Measurements from ENCODE around the gene KIAA1217. TPM values are rescaled to one million over a fixed set of nuclear protein-coding genes. Genes with fewer than 3 reads are reported as not detected.

The KIAA1217 gene
- total and polyA plus RNA-seq, 3 experiments from 2014 or later, result 0.20 TPM; not detected in 2

DNA sequence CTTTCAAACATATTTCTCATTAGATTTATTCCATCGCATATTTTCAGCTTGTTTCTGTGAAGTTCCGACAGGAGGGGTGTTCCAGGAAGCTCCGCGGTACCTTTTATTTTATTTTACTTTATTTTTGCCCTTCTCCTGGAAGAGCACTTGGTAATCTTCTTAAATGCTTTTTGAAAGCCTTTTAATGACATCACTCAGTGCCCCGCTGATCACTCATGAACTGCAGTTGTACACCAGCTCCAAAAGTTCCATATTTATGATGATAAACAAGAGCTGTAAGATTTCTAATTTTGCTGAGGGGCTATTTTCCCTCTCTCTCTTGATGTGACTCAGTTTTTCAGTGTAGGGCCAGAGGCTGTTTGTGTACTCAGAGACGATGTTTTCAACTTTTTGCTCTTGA is 144.4 kb downstream of the KIAA1217 start:
- Mint-ChIP-seq H3K4me1 (no peaks in the 10 kb centered on the region), H3K36me3 (no peaks in the 10 kb centered on the region), H3K27me3 (peaks cover 0 to 2% of the 10 kb centered on the region in 2 donors), H3K9me3 (no peaks in the 10 kb centered on the region), H3K27ac (no peak overlapping the region), H3K4me3 (no peak overlapping the region)
- H3K9me3 ChIP-seq (ENCODE audit: low read length), result no peaks in the 10 kb centered on the region
- H3K27me3 ChIP-seq (ENCODE audit: insufficient read depth, low read length, poor library complexity, severe bottlenecking), result no peaks in the 10 kb centered on the region
- H3K4me1 ChIP-seq (ENCODE audit: insufficient read depth, low read length), result no peaks in the 10 kb centered on the region
- H3K36me3 ChIP-seq (ENCODE audit: insufficient read depth, low read length), result no peaks in the 10 kb centered on the region
- no peak overlapping the region for H3K27ac ChIP-seq (ENCODE audit: low read depth, low read length)
- CTCF ChIA-PET, result no interaction called here
- POLR2A ChIA-PET, result no interaction called here
- H3K4me3 ChIP-seq (ENCODE audit: low read length), result no peak overlapping the region
- no peak for DNase-seq

DNA sequence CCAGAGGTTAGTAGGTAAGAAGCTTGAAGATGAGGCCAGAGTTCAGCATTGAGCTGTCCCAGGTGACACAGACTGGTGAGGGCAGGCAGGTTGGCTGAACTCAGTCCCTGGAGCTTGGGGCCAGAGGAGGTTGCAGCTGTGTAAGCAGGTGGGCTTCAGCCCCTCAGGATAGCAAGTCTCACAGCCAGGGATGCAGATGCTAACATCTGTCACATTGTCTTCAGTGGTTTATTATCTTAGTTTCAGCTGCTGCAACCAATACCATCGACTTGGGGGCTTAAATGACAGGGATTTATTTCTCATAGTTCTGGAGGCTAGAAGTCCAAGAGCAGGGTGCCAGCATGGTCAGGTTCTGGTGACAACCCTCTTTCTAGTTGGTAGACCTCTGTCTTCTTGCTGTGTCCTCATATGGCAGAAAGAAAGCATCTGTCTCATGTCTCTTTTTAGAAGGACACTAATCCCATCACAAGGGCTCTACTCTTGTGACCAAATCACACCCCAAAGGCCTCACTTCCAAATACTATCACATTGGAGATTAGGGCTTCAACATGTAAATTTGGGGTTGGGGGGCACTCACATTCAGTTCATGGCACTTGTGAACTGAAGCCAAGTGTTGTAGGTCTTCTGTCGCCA is 146.2 kb downstream of the KIAA1217 start:
- H3K4me1 Mint-ChIP-seq, result no peaks in the 10 kb centered on the region
- ChIA-PET POLR2A (no interaction called here), CTCF (no interaction called here)
- H3K4me3 Mint-ChIP-seq, result no peak overlapping the region
- Histone ChIP-seq H3K4me1 (ENCODE audit: insufficient read depth, low read length) (no peaks in the 10 kb centered on the region), H3K9me3 (ENCODE audit: low read length) (no peaks in the 10 kb centered on the region), H3K27ac (ENCODE audit: low read depth, low read length) (no peak overlapping the region), H3K4me3 (ENCODE audit: low read length) (no peak overlapping the region), H3K36me3 (ENCODE audit: insufficient read depth, low read length) (no peaks in the 10 kb centered on the region), H3K27me3 (ENCODE audit: insufficient read depth, low read length, poor library complexity, severe bottlenecking) (no peaks in the 10 kb centered on the region)
- H3K27ac Mint-ChIP-seq, result no peak overlapping the region
- H3K27me3 Mint-ChIP-seq, result peaks cover 0 to 2% of the 10 kb centered on the region in 2 donors
- no peak for DNase-seq
- H3K36me3 Mint-ChIP-seq, result no peaks in the 10 kb centered on the region
- no peaks in the 10 kb centered on the region for H3K9me3 Mint-ChIP-seq

DNA sequence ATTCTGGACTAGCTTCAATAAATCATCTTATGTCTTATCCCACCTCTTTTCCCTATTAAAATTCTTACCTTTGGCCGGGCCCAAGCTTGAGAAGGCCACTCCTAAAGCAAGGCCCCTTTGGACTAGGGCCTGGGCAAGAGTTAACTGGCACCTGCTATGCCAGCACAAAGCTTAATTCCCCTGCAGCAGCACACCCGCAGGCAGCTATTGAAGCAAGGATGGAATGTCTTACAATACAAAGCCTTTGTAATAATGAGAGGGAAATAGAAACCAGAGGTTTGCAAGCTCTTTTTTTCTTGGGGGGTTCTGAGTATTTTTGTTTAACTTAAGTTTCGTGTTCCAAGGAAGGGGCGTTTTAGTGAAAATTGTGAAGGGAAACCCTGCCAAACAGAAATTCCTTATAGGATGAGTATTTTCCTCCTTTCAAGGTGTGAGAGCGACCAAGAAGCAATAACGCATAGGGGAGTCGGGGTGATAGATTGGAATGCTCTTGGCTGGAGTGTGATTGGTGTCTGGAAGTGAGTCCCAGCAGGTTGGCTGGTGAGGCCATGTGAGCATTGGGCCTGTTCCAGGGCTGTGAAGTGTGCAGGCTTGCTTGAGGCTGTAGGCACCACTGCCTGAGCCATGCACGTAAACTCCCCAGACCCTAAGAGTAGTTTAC is 148.5 kb downstream of the KIAA1217 start:
- CTCF ChIA-PET, result no interaction called here

DNA sequence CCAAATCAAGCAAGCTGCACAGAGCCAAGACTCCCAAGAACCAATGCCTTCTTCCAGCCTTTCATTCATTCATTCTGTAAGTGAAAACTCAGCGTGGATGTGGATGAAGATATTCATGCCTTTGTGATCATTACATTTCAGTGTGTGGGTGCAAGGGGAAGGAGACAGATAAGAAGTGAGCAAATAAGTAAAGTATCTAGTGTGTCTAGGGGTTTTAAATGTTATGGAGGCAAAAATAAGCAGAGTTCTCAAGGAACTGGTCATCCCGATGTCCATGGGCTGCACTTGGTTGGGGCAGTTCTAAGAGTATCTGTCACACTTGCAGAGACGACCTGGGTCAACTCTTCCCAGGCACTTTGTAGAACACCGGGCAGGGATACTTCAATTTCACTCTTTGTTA is 149.1 kb downstream of the KIAA1217 start:
- H3K4me1 Mint-ChIP-seq, result no peaks in the 10 kb centered on the region
- Histone ChIP-seq H3K4me1 (ENCODE audit: insufficient read depth, low read length) (no peaks in the 10 kb centered on the region), H3K9me3 (ENCODE audit: low read length) (no peaks in the 10 kb centered on the region), H3K36me3 (ENCODE audit: insufficient read depth, low read length) (no peaks in the 10 kb centered on the region), H3K4me3 (ENCODE audit: low read length) (no peak overlapping the region), H3K27me3 (ENCODE audit: insufficient read depth, low read length, poor library complexity, severe bottlenecking) (no peaks in the 10 kb centered on the region), H3K27ac (ENCODE audit: low read depth, low read length) (no peak overlapping the region)
- peaks cover 0 to 2% of the 10 kb centered on the region in 2 donors for H3K27me3 Mint-ChIP-seq
- POLR2A ChIA-PET, result no interaction called here
- DNase-seq, result no peak
- no peaks in the 10 kb centered on the region for H3K36me3 Mint-ChIP-seq
- no peaks in the 10 kb centered on the region for H3K9me3 Mint-ChIP-seq
- no peak overlapping the region for H3K4me3 Mint-ChIP-seq
- CTCF ChIA-PET, result no interaction called here
- no peak overlapping the region for H3K27ac Mint-ChIP-seq

More for the DNA sequence above, 148.5 kb downstream of the KIAA1217 start:
- Histone ChIP-seq H3K4me3 (ENCODE audit: low read length) (no peak overlapping the region), H3K4me1 (ENCODE audit: insufficient read depth, low read length) (no peaks in the 10 kb centered on the region), H3K36me3 (ENCODE audit: insufficient read depth, low read length) (no peaks in the 10 kb centered on the region), H3K9me3 (ENCODE audit: low read length) (no peaks in the 10 kb centered on the region), H3K27me3 (ENCODE audit: insufficient read depth, low read length, poor library complexity, severe bottlenecking) (no peaks in the 10 kb centered on the region), H3K27ac (ENCODE audit: low read depth, low read length) (no peak overlapping the region)
- H3K27ac Mint-ChIP-seq, result no peak overlapping the region
- peaks cover 0 to 2% of the 10 kb centered on the region in 2 donors for H3K27me3 Mint-ChIP-seq
- H3K9me3 Mint-ChIP-seq, result no peaks in the 10 kb centered on the region
- no peaks in the 10 kb centered on the region for H3K36me3 Mint-ChIP-seq
- no peaks in the 10 kb centered on the region for H3K4me1 Mint-ChIP-seq
- H3K4me3 Mint-ChIP-seq, result no peak overlapping the region
- POLR2A ChIA-PET, result no interaction called here
- DNase-seq, result no peak

DNA sequence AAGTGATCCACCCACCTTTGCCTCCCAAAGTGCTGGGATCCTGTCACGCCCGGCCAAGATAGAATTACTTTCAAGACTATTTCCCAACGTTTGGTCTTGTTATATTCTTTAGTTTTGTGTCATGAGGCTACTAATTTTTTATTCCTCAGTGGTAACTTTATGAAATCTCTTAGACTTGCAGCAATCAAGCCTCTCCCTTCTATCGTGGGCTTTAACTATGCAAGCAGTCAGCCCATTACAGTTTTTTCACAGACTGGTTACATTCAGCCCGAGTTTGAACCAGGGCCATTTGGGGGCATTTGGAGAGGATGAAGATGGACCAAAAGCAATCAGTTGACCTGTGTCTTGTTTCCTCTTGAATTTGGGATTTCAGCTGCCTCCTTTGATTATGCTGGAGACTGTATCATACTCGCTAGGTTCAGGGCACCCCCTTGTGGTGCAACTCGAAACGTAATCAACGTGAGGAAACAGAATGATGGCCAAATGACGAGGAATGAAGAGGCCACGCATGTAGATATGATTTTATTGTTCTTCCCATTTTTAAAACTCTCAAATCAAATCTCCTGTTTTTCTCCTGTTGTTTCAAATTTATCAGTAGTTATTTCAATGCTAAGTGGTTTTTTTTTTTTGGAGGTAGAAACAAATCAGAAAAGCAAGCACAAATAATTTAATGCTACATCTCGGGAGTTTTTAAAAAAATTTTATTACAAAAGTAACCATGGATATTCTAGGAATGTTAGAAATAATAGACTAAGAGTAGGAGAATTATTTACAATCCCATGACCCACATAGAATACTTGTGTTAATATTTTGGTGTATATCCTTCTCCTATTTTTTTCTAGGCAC is 151.6 kb downstream of the KIAA1217 start:
- no peaks in the 10 kb centered on the region for H3K4me1 Mint-ChIP-seq
- no peaks in the 10 kb centered on the region for H3K9me3 ChIP-seq (ENCODE audit: low read length)
- no peak overlapping the region for H3K4me3 ChIP-seq (ENCODE audit: low read length)
- H3K27ac Mint-ChIP-seq, result no peak overlapping the region
- no peaks in the 10 kb centered on the region for H3K36me3 Mint-ChIP-seq
- no peak for DNase-seq
- POLR2A ChIA-PET, result no interaction called here
- CTCF ChIA-PET, result no interaction called here
- H3K36me3 ChIP-seq (ENCODE audit: insufficient read depth, low read length), result no peaks in the 10 kb centered on the region
- no peaks in the 10 kb centered on the region for H3K27me3 ChIP-seq (ENCODE audit: insufficient read depth, low read length, poor library complexity, severe bottlenecking)
- no peaks in the 10 kb centered on the region for H3K4me1 ChIP-seq (ENCODE audit: insufficient read depth, low read length)
- peaks cover 4 to 5% of the 10 kb centered on the region in 2 donors for H3K27me3 Mint-ChIP-seq
- no peak overlapping the region for H3K4me3 Mint-ChIP-seq
- no peak overlapping the region for H3K27ac ChIP-seq (ENCODE audit: low read depth, low read length)
- H3K9me3 Mint-ChIP-seq, result peaks cover 0 to 3% (median 0%) of the 10 kb centered on the region in 5 donors

DNA sequence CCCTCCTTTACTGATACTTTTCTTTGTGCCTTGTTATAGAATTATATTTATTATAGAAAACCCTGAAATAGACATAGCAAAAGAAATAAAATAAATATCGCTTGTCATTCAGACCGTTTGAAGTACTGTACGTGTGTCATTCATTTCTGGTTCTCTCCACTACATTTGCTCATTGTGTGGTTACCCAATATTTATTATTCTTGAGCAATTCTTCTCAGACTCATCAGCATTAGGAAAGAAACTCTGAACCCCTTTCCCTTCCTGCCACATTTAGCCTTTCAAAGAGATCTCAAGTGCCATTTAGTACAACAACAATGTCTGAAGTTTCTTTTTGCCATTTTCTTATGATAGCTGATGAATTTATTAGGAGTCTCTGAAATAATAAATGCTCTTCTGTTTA is 154.1 kb downstream of the KIAA1217 start:
- no peak overlapping the region for H3K27ac ChIP-seq (ENCODE audit: low read depth, low read length)
- Mint-ChIP-seq H3K9me3 (peaks cover 0 to 3% (median 0%) of the 10 kb centered on the region in 5 donors), H3K4me3 (no peak overlapping the region), H3K36me3 (no peaks in the 10 kb centered on the region), H3K4me1 (no peaks in the 10 kb centered on the region), H3K27ac (no peak overlapping the region), H3K27me3 (peaks cover 3 to 4% of the 10 kb centered on the region in 2 donors)
- H3K4me3 ChIP-seq (ENCODE audit: low read length), result no peak overlapping the region
- H3K4me1 ChIP-seq (ENCODE audit: insufficient read depth, low read length), result no peaks in the 10 kb centered on the region
- ChIA-PET POLR2A (no interaction called here), CTCF (no interaction called here)
- no peaks in the 10 kb centered on the region for H3K9me3 ChIP-seq (ENCODE audit: low read length)
- no peaks in the 10 kb centered on the region for H3K27me3 ChIP-seq (ENCODE audit: insufficient read depth, low read length, poor library complexity, severe bottlenecking)
- H3K36me3 ChIP-seq (ENCODE audit: insufficient read depth, low read length), result no peaks in the 10 kb centered on the region
- no peak for DNase-seq

DNA sequence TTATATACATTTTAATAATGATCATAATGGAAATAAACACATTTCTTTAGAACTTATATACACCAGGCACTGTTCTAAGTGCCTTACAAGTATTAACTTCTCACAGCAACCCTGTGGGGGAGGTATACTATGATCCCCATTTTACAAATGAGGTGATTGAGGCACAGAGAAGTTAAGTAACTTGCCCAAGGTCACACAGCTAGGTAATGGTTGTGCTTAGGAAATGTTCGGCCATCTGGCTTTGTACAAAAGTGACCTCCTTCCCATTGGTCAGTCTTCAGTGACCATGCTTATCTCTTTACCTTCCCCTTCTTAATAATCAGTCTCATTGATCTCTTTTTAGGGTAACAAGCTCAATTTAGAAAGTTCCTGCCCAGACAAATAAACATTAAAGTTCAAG is 158.8 kb downstream of the KIAA1217 start:
- Mint-ChIP-seq H3K4me1 (no peaks in the 10 kb centered on the region), H3K27me3 (peaks cover 3 to 4% of the 10 kb centered on the region in 2 donors), H3K27ac (no peak overlapping the region), H3K9me3 (peaks cover 0 to 11% (median 0%) of the 10 kb centered on the region in 5 donors), H3K36me3 (no peaks in the 10 kb centered on the region), H3K4me3 (no peak overlapping the region)
- no peaks in the 10 kb centered on the region for H3K36me3 ChIP-seq (ENCODE audit: insufficient read depth, low read length)
- DNase-seq, result no peak
- no peaks in the 10 kb centered on the region for H3K9me3 ChIP-seq (ENCODE audit: low read length)
- no peaks in the 10 kb centered on the region for H3K4me1 ChIP-seq (ENCODE audit: insufficient read depth, low read length)
- H3K27ac ChIP-seq (ENCODE audit: low read depth, low read length), result no peak overlapping the region
- H3K27me3 ChIP-seq (ENCODE audit: insufficient read depth, low read length, poor library complexity, severe bottlenecking), result no peaks in the 10 kb centered on the region
- no peak overlapping the region for H3K4me3 ChIP-seq (ENCODE audit: low read length)
- ChIA-PET CTCF (no interaction called here), POLR2A (no interaction called here)

DNA sequence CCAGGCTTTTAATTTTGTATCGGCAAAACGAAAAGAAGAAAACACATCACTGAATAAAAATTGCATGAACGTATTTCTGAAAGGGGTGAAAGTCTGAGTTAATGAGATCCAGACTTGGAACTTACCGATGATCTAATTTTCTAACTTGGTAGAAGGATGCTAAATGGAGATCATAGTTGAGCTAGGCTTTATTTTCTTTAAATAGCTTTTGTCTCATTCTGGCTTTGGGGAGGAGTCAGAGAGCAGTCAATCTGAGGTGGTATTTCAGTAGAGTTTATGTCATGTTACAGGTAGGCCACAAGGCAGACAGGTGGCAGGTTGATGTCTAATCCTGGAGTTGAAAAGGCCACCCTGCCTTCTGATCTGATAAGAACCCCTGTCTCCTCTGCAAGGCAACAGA is 161.9 kb downstream of the KIAA1217 start:
- no peaks in the 10 kb centered on the region for H3K9me3 ChIP-seq (ENCODE audit: low read length)
- H3K4me1 Mint-ChIP-seq, result no peaks in the 10 kb centered on the region
- no peak overlapping the region for H3K4me3 Mint-ChIP-seq
- H3K27me3 Mint-ChIP-seq, result no peaks in the 10 kb centered on the region
- H3K27me3 ChIP-seq (ENCODE audit: insufficient read depth, low read length, poor library complexity, severe bottlenecking), result no peaks in the 10 kb centered on the region
- no peak for DNase-seq
- no peak overlapping the region for H3K4me3 ChIP-seq (ENCODE audit: low read length)
- H3K36me3 Mint-ChIP-seq, result no peaks in the 10 kb centered on the region
- no peak overlapping the region for H3K27ac Mint-ChIP-seq
- H3K36me3 ChIP-seq (ENCODE audit: insufficient read depth, low read length), result no peaks in the 10 kb centered on the region
- no peaks in the 10 kb centered on the region for H3K4me1 ChIP-seq (ENCODE audit: insufficient read depth, low read length)
- POLR2A ChIA-PET, result no interaction called here
- H3K27ac ChIP-seq (ENCODE audit: low read depth, low read length), result no peak overlapping the region
- CTCF ChIA-PET, result no interaction called here
- H3K9me3 Mint-ChIP-seq, result peaks cover 0 to 12% (median 0%) of the 10 kb centered on the region in 5 donors
